Fibroblast of the conjunctiva (primary cell): Measurements from ENCODE around the gene LAMA3.

ENCODE experiments used
- DNase-seq: peaks from one replicate; pipeline ENCODE4 v3.0.0-alpha.2; 2010; ENCODE audit warnings: low read depth

LAMA3 gene

GRCh38 chr18:23902396-23902795 is 213.1 kb downstream of the LAMA3 start:
- no peak for DNase-seq

- DNase-seq: no peak
Measured at GRCh38 chr18:23903971-23904370, 214.7 kb downstream of the LAMA3 start.

GRCh38 chr18:23906658-23907057 is 217.4 kb downstream of the LAMA3 start:
- DNase-seq: no peak

GRCh38 chr18:23908827-23909226 is 219.6 kb downstream of the LAMA3 start:
- DNase-seq: no peak

GRCh38 chr18:23910032-23910431 is 220.8 kb downstream of the LAMA3 start:
- DNase-seq: no peak

GRCh38 chr18:23912356-23912755 is 223.1 kb downstream of the LAMA3 start:
- DNase-seq: no peak

GRCh38 chr18:23916338-23916737 is 227.1 kb downstream of the LAMA3 start:
- DNase-seq: no peak

GRCh38 chr18:23918395-23919032 is 229.3 kb downstream of the LAMA3 start:
- peak; percentile 35 for DNase-seq

- no peak for DNase-seq
Measured at GRCh38 chr18:23920054-23920453, 230.8 kb downstream of the LAMA3 start.

GRCh38 chr18:23921716-23922285 is 232.5 kb downstream of the LAMA3 start:
- DNase-seq: no peak

- no peak for DNase-seq
Measured at GRCh38 chr18:23922939-23923338, 233.7 kb downstream of the LAMA3 start.

- no peak for DNase-seq
Measured at GRCh38 chr18:23924813-23925212, 235.6 kb downstream of the LAMA3 start.

- DNase-seq: no peak
Measured at GRCh38 chr18:23926571-23926970, 237.3 kb downstream of the LAMA3 start.

- no peak for DNase-seq
Measured at GRCh38 chr18:23927821-23928746, 238.8 kb downstream of the LAMA3 start.

GRCh38 chr18:23929362-23929930 is 240.2 kb downstream of the LAMA3 start:
- DNase-seq: no peak

GRCh38 chr18:23930002-23930401 is 240.7 kb downstream of the LAMA3 start:
- DNase-seq: no peak

- DNase-seq: no peak
Measured at GRCh38 chr18:23932385-23933067, 243.3 kb downstream of the LAMA3 start.

- no peak for DNase-seq
Measured at GRCh38 chr18:23933407-23933806, 244.2 kb downstream of the LAMA3 start.

GRCh38 chr18:23934252-23934651 is 245.0 kb downstream of the LAMA3 start:
- DNase-seq: no peak

- no peak for DNase-seq
Measured at GRCh38 chr18:23934863-23935262, 245.6 kb downstream of the LAMA3 start.

- DNase-seq: no peak
Measured at GRCh38 chr18:23935804-23936203, 246.6 kb downstream of the LAMA3 start.

- DNase-seq: no peak
Measured at GRCh38 chr18:23936381-23936958, 247.2 kb downstream of the LAMA3 start.
